Osteoblast (primary cell): ENCODE measurements around the gene DPF1. TPM values are rescaled to one million over a fixed set of nuclear protein-coding genes. Genes with fewer than 3 reads are reported as not detected.

Source experiments
- DNase-seq: peaks from one replicate; pipeline ENCODE4 v3.0.0; 2011; ENCODE audit warnings: low spot score, mixed read lengths; ENCODE audit not compliant: insufficient read length; ENCODE audit errors: missing footprints
- H2AFZ ChIP-seq: 2 replicates; pipeline ENCODE4 v1.6.0; 2011; ENCODE audit warnings: mild to moderate bottlenecking, low read length
- H3K27ac ChIP-seq: 2 replicates; pipeline ENCODE4 v1.5.1; 2011; ENCODE audit warnings: mild to moderate bottlenecking, low read depth, low read length, moderate library complexity
- H3K27me3 ChIP-seq: 2 replicates; pipeline ENCODE4 v1.6.0; 2012; ENCODE audit warnings: mild to moderate bottlenecking, control low read depth, inconsistent platforms, low read length, moderate library complexity; ENCODE audit not compliant: insufficient read depth
- H3K36me3 ChIP-seq: 2 replicates; pipeline ENCODE4 v1.5.1; 2011; ENCODE audit warnings: mild to moderate bottlenecking, low read length, control low read depth, moderate library complexity; ENCODE audit not compliant: insufficient read depth
- H3K4me1 ChIP-seq: 2 replicates; pipeline ENCODE4 v1.5.1; 2011; ENCODE audit warnings: mild to moderate bottlenecking, low read length, control low read depth, moderate library complexity; ENCODE audit not compliant: insufficient read depth
- H3K4me2 ChIP-seq: 2 replicates; pipeline ENCODE4 v1.6.0; 2011; ENCODE audit warnings: mild to moderate bottlenecking, low read length; ENCODE audit not compliant: insufficient read depth
- H3K4me3 ChIP-seq: fragments of 200-600 bp; sonication (generic); 3 replicates; pipeline ENCODE4 v1.5.1; 2012; ENCODE audit warnings: mild to moderate bottlenecking, low read length, inconsistent platforms; ENCODE audit not compliant: insufficient read depth
- H3K79me2 ChIP-seq: 2 replicates; pipeline ENCODE4 v1.6.0; 2012; ENCODE audit warnings: mild to moderate bottlenecking, low read length, control low read depth, inconsistent platforms; ENCODE audit not compliant: insufficient read depth
- H3K9me3 ChIP-seq: 2 replicates; pipeline ENCODE4 v1.5.1; 2011; ENCODE audit warnings: low read depth, low read length, control low read depth
- H4K20me1 ChIP-seq: 2 replicates; pipeline ENCODE4 v1.6.0; 2012; ENCODE audit warnings: mild to moderate bottlenecking, low read length, control low read depth; ENCODE audit not compliant: insufficient read depth
- CTCF ChIP-seq: IDR thresholded peaks from 2 replicates; pipeline ENCODE4 v1.5.1; 2011; ENCODE audit warnings: mild to moderate bottlenecking, low read depth, low read length, moderate library complexity; ENCODE audit errors: extremely low read depth
- total RNA-seq: library from RNA; depleted of rRNA; stranded (reverse); fragments of >200 nt; gene quantifications from 2 replicates; pipeline ENCODE4 v1.2.3, GENCODE V29; 2012

The DPF1 gene
- total RNA-seq, 1 donor, result 0.72 TPM

- no peak for TF ChIP-seq CTCF
- no peak for DNase-seq
- Histone ChIP-seq H3K36me3 (no peaks in the 10 kb centered on the region), H3K79me2 (no peaks in the 10 kb centered on the region), H3K4me2 (no peak overlapping the region), H3K4me1 (peaks cover 12% of the 10 kb centered on the region), H3K9me3 (no peaks in the 10 kb centered on the region), H2AFZ (no peak overlapping the region), H4K20me1 (no peaks in the 10 kb centered on the region), H3K27ac (no peak overlapping the region), H3K4me3 (no peak overlapping the region), H3K27me3 (no peaks in the 10 kb centered on the region)
Observed at GRCh38 chr19:38216785-38217641, 7.0 kb downstream of the DPF1 start.

GRCh38 chr19:38213911-38214625 lies 10.0 kb downstream of the DPF1 start:
- H3K27ac ChIP-seq, result peak overlapping the region; percentile 81

GRCh38 chr19:38213469-38213868 lies 10.6 kb downstream of the DPF1 start:
- Histone ChIP-seq H3K36me3 (no peaks in the 10 kb centered on the region), H3K27me3 (no peaks in the 10 kb centered on the region), H3K79me2 (no peaks in the 10 kb centered on the region), H3K4me2 (peak overlapping the region; percentile 76), H3K27ac (peak overlapping the region; percentile 81), H3K4me1 (peaks cover 28% of the 10 kb centered on the region), H3K4me3 (peak overlapping the region; percentile 57), H3K9me3 (no peaks in the 10 kb centered on the region), H4K20me1 (no peaks in the 10 kb centered on the region), H2AFZ (no peak overlapping the region)
- no peak for DNase-seq
- no peak for TF ChIP-seq CTCF

More at GRCh38 chr19:38213911-38214625, 10.0 kb downstream of the DPF1 start:
- peak overlapping the region; percentile 57 for H3K4me3 ChIP-seq
- H3K9me3 ChIP-seq, result no peaks in the 10 kb centered on the region
- H3K27me3 ChIP-seq, result no peaks in the 10 kb centered on the region
- no peaks in the 10 kb centered on the region for H3K79me2 ChIP-seq
- DNase-seq, result peak; percentile 99
- peaks cover 28% of the 10 kb centered on the region for H3K4me1 ChIP-seq
- no peaks in the 10 kb centered on the region for H4K20me1 ChIP-seq
- peak overlapping the region; percentile 67 for H2AFZ ChIP-seq
- no peak for TF ChIP-seq CTCF
- H3K36me3 ChIP-seq, result no peaks in the 10 kb centered on the region
- peak overlapping the region; percentile 76 for H3K4me2 ChIP-seq

GRCh38 chr19:38211766-38212165 lies 12.3 kb downstream of the DPF1 start:
- no peak overlapping the region for H2AFZ ChIP-seq
- H3K79me2 ChIP-seq, result no peaks in the 10 kb centered on the region
- H3K9me3 ChIP-seq, result no peaks in the 10 kb centered on the region
- H3K4me2 ChIP-seq, result no peak overlapping the region
- H3K27ac ChIP-seq, result no peak overlapping the region
- no peak overlapping the region for H3K4me3 ChIP-seq
- TF ChIP-seq CTCF, result no peak
- H3K36me3 ChIP-seq, result peaks cover under 1% of the 10 kb centered on the region
- no peaks in the 10 kb centered on the region for H4K20me1 ChIP-seq
- no peak for DNase-seq
- peaks cover 28% of the 10 kb centered on the region for H3K4me1 ChIP-seq
- H3K27me3 ChIP-seq, result no peaks in the 10 kb centered on the region
